ENCODE data around the gene MEF2D. TPM values are rescaled to one million over a fixed set of nuclear protein-coding genes. Genes with fewer than 3 reads are reported as not detected.

Gene MEF2D
- total and polyA plus RNA-seq, 9 donors: 16.8 to 75.3 (median 58.2) TPM

GRCh38 chr1:156421939-156422601 lies 78.5 kb downstream of the MEF2D start:
- WGBS (ENCODE audit: insufficient coverage): 8% methylated on average over 9 of the region's 12 CpGs

GRCh38 chr1:156421062-156421938 lies 79.3 kb downstream of the MEF2D start:
- under 1% methylated on average over 69 of the region's 69 CpGs for WGBS (ENCODE audit: insufficient coverage)
- H3K27me3 ChIP-seq (ENCODE audit: control insufficient read depth, insufficient read depth, low read length): peaks cover 89% of the 10 kb centered on the region
- peaks cover 21% of the 10 kb centered on the region for H3K4me1 ChIP-seq (ENCODE audit: control insufficient read depth, insufficient read depth, low read length)

More at GRCh38 chr1:156421939-156422601, 78.5 kb downstream of the MEF2D start:
- H3K27me3 ChIP-seq (ENCODE audit: control insufficient read depth, insufficient read depth, low read length): peaks cover 94% of the 10 kb centered on the region
- H3K36me3 ChIP-seq (ENCODE audit: control insufficient read depth, insufficient read depth, low read length): no peaks in the 10 kb centered on the region
- H3K27ac ChIP-seq (ENCODE audit: low read length): no peak overlapping the region
- H3K4me3 ChIP-seq (ENCODE audit: low read length): no peak overlapping the region
- no peaks in the 10 kb centered on the region for H3K9me3 ChIP-seq (replicated peaks; ENCODE audit: control insufficient read depth, low read depth, low read length)
- no peak for DNase-seq
- peaks cover 21% of the 10 kb centered on the region for H3K4me1 ChIP-seq (ENCODE audit: control insufficient read depth, insufficient read depth, low read length)

GRCh38 chr1:156420205-156421061 lies 80.1 kb downstream of the MEF2D start:
- DNase-seq: no peak
- no peak overlapping the region for H3K4me3 ChIP-seq (ENCODE audit: low read length)
- H3K4me1 ChIP-seq (ENCODE audit: control insufficient read depth, insufficient read depth, low read length): peaks cover 21% of the 10 kb centered on the region
- no peaks in the 10 kb centered on the region for H3K36me3 ChIP-seq (ENCODE audit: control insufficient read depth, insufficient read depth, low read length)
- no peak overlapping the region for H3K27ac ChIP-seq (ENCODE audit: low read length)
- peaks cover 91% of the 10 kb centered on the region for H3K27me3 ChIP-seq (ENCODE audit: control insufficient read depth, insufficient read depth, low read length)
- no peaks in the 10 kb centered on the region for H3K9me3 ChIP-seq (replicated peaks; ENCODE audit: control insufficient read depth, low read depth, low read length)
- 3% methylated on average over 37 of the region's 69 CpGs for WGBS (ENCODE audit: insufficient coverage)

More at GRCh38 chr1:156421062-156421938, 79.3 kb downstream of the MEF2D start:
- Histone ChIP-seq H3K4me3 (ENCODE audit: low read length) (no peak overlapping the region), H3K9me3 (replicated peaks; ENCODE audit: control insufficient read depth, low read depth, low read length) (no peaks in the 10 kb centered on the region), H3K27ac (ENCODE audit: low read length) (no peak overlapping the region), H3K36me3 (ENCODE audit: control insufficient read depth, insufficient read depth, low read length) (no peaks in the 10 kb centered on the region)
- peak; percentile 81 for DNase-seq

- Histone ChIP-seq H3K4me3 (ENCODE audit: low read length) (no peak overlapping the region), H3K27me3 (ENCODE audit: control insufficient read depth, insufficient read depth, low read length) (peaks cover 92% of the 10 kb centered on the region)
- 10% methylated on average over 2 of the region's 5 CpGs for WGBS (ENCODE audit: insufficient coverage)
Measured at GRCh38 chr1:156419854-156420204, 80.7 kb downstream of the MEF2D start.

GRCh38 chr1:156418416-156419070 lies 82.0 kb downstream of the MEF2D start:
- no peak overlapping the region for H3K27ac ChIP-seq (ENCODE audit: low read length)
- DNase-seq: no peak
- H3K27me3 ChIP-seq (ENCODE audit: control insufficient read depth, insufficient read depth, low read length): peaks cover 92% of the 10 kb centered on the region
- H3K36me3 ChIP-seq (ENCODE audit: control insufficient read depth, insufficient read depth, low read length): no peaks in the 10 kb centered on the region
- 80% methylated on average over 6 of the region's 12 CpGs for WGBS (ENCODE audit: insufficient coverage)
- H3K4me3 ChIP-seq (ENCODE audit: low read length): no peak overlapping the region
- peaks cover 21% of the 10 kb centered on the region for H3K4me1 ChIP-seq (ENCODE audit: control insufficient read depth, insufficient read depth, low read length)
- no peaks in the 10 kb centered on the region for H3K9me3 ChIP-seq (replicated peaks; ENCODE audit: control insufficient read depth, low read depth, low read length)

More at GRCh38 chr1:156419854-156420204, 80.7 kb downstream of the MEF2D start:
- Histone ChIP-seq H3K4me1 (ENCODE audit: control insufficient read depth, insufficient read depth, low read length) (peaks cover 21% of the 10 kb centered on the region), H3K36me3 (ENCODE audit: control insufficient read depth, insufficient read depth, low read length) (no peaks in the 10 kb centered on the region), H3K9me3 (replicated peaks; ENCODE audit: control insufficient read depth, low read depth, low read length) (no peaks in the 10 kb centered on the region), H3K27ac (ENCODE audit: low read length) (no peak overlapping the region)
- DNase-seq: no peak

GRCh38 chr1:156417401-156418020 lies 83.1 kb downstream of the MEF2D start:
- H3K36me3 ChIP-seq (ENCODE audit: control insufficient read depth, insufficient read depth, low read length): no peaks in the 10 kb centered on the region
- no peak overlapping the region for H3K27ac ChIP-seq (ENCODE audit: low read length)
- H3K4me3 ChIP-seq (ENCODE audit: low read length): no peak overlapping the region
- peaks cover 21% of the 10 kb centered on the region for H3K4me1 ChIP-seq (ENCODE audit: control insufficient read depth, insufficient read depth, low read length)
- no peaks in the 10 kb centered on the region for H3K9me3 ChIP-seq (replicated peaks; ENCODE audit: control insufficient read depth, low read depth, low read length)
- H3K27me3 ChIP-seq (ENCODE audit: control insufficient read depth, insufficient read depth, low read length): peaks cover 90% of the 10 kb centered on the region
- 100% methylated on average over 2 of the region's 6 CpGs for WGBS (ENCODE audit: insufficient coverage)
- no peak for DNase-seq

GRCh38 chr1:156416993-156417392 lies 83.6 kb downstream of the MEF2D start:
- peaks cover 21% of the 10 kb centered on the region for H3K4me1 ChIP-seq (ENCODE audit: control insufficient read depth, insufficient read depth, low read length)
- DNase-seq: no peak
- H3K9me3 ChIP-seq (replicated peaks; ENCODE audit: control insufficient read depth, low read depth, low read length): no peaks in the 10 kb centered on the region
- no peak overlapping the region for H3K4me3 ChIP-seq (ENCODE audit: low read length)
- WGBS (ENCODE audit: insufficient coverage): no CpG with 5 or more reads among the region's 1 CpG
- H3K36me3 ChIP-seq (ENCODE audit: control insufficient read depth, insufficient read depth, low read length): no peaks in the 10 kb centered on the region
- H3K27me3 ChIP-seq (ENCODE audit: control insufficient read depth, insufficient read depth, low read length): peaks cover 89% of the 10 kb centered on the region
- no peak overlapping the region for H3K27ac ChIP-seq (ENCODE audit: low read length)

- no CpG with 5 or more reads among the region's 8 CpGs for WGBS (ENCODE audit: insufficient coverage)
- Histone ChIP-seq H3K27me3 (ENCODE audit: control insufficient read depth, insufficient read depth, low read length) (peaks cover 78% of the 10 kb centered on the region), H3K27ac (ENCODE audit: low read length) (no peak overlapping the region), H3K36me3 (ENCODE audit: control insufficient read depth, insufficient read depth, low read length) (no peaks in the 10 kb centered on the region), H3K9me3 (replicated peaks; ENCODE audit: control insufficient read depth, low read depth, low read length) (no peaks in the 10 kb centered on the region), H3K4me1 (ENCODE audit: control insufficient read depth, insufficient read depth, low read length) (no peaks in the 10 kb centered on the region), H3K4me3 (ENCODE audit: low read length) (no peak overlapping the region)
- DNase-seq: no peak
Measured at GRCh38 chr1:156414461-156415064, 86.0 kb downstream of the MEF2D start.

All from muscle of leg (tissue), 11 donors.